SU-DHL-6 (cell line): ENCODE results near the gene AMER2.

Experiments
- H2AFZ ChIP-seq: fragments of 200-600 bp; sonication (generic); 2 replicates; pipeline ENCODE4 v1.6.1; 2014; ENCODE audit warnings: low read depth, mild to moderate bottlenecking, moderate library complexity, mixed read lengths, antibody characterized with exemption, low read length; ENCODE audit not compliant: severe bottlenecking
- H3F3A ChIP-seq: fragments of 200-600 bp; shearing (Covaris generic); 2 replicates; pipeline ENCODE4 v1.6.0; 2016; ENCODE audit warnings: antibody characterized with exemption, mild to moderate bottlenecking; ENCODE audit not compliant: insufficient read depth
- H3K27ac ChIP-seq: fragments of 200-600 bp; sonication (generic); 2 replicates; pipeline ENCODE4 v1.5.1; 2016; ENCODE audit warnings: low read depth, mild to moderate bottlenecking, low read length, moderate library complexity, mixed read lengths
- H3K27me3 ChIP-seq: fragments of 200-600 bp; sonication (generic), shearing (Covaris generic); 2 replicates; pipeline ENCODE4 v1.6.0; 2014; ENCODE audit warnings: mild to moderate bottlenecking, low read length
- H3K36me3 ChIP-seq: fragments of 200-600 bp; sonication (generic); 2 replicates; pipeline ENCODE4 v1.6.1; 2014; ENCODE audit warnings: mild to moderate bottlenecking, low read length, mixed read lengths
- H3K4me2 ChIP-seq: fragments of 300-600, 200-600 bp; shearing (Covaris generic), sonication (generic); 2 replicates; pipeline ENCODE4 v1.6.0; 2014; ENCODE audit warnings: low read length, low read depth, mild to moderate bottlenecking; ENCODE audit not compliant: poor library complexity, severe bottlenecking
- H3K4me3 ChIP-seq: fragments of 200-600 bp; sonication (generic); 2 replicates; pipeline ENCODE4 v1.5.1; 2014; ENCODE audit warnings: antibody characterized with exemption, low read length, mild to moderate bottlenecking, mixed read lengths; ENCODE audit not compliant: insufficient read depth, poor library complexity, severe bottlenecking
- H3K79me2 ChIP-seq: fragments of 200-600 bp; sonication (generic); 2 replicates; pipeline ENCODE4 v1.6.1; 2014; ENCODE audit warnings: mild to moderate bottlenecking, low read length, moderate library complexity; ENCODE audit not compliant: insufficient read depth
- H3K9ac ChIP-seq: fragments of 200-600 bp; sonication (generic); 2 replicates; pipeline ENCODE4 v1.7.0; 2014; ENCODE audit warnings: mild to moderate bottlenecking, low read length
- H3K9me2 ChIP-seq: fragments of 200-600 bp; sonication (generic); replicated peaks from 2 replicates; pipeline ENCODE4 v1.6.1; 2014; ENCODE audit warnings: low read length; ENCODE audit not compliant: insufficient read depth
- H3K9me3 ChIP-seq: fragments of 200-600 bp; sonication (generic); 2 replicates; pipeline ENCODE4 v1.6.1; 2014; ENCODE audit warnings: low read length, mixed read lengths; ENCODE audit not compliant: insufficient read depth
- H4K20me1 ChIP-seq: fragments of 200-600 bp; sonication (generic); 2 replicates; pipeline ENCODE4 v1.6.1; 2014; ENCODE audit warnings: low read depth, mild to moderate bottlenecking, antibody characterized with exemption, low read length, moderate library complexity, mixed read lengths
- CTCF ChIP-seq: fragments of 200-600 bp; sonication (generic); IDR thresholded peaks from one replicate; pipeline ENCODE4 v1.5.1; 2017; ENCODE audit warnings: antibody characterized with exemption, mild to moderate bottlenecking, low read length, moderate library complexity; ENCODE audit not compliant: insufficient read depth, poor library complexity, severe bottlenecking
- EZH2phosphoT487 ChIP-seq: fragments of 200-600 bp; sonication (generic), shearing (Covaris generic); conservative IDR thresholded peaks from 2 replicates; pipeline ENCODE4 v1.6.1; 2018; ENCODE audit warnings: mild to moderate bottlenecking, antibody characterized with exemption, low read length, moderate library complexity, mixed read lengths

AMER2 gene

DNA sequence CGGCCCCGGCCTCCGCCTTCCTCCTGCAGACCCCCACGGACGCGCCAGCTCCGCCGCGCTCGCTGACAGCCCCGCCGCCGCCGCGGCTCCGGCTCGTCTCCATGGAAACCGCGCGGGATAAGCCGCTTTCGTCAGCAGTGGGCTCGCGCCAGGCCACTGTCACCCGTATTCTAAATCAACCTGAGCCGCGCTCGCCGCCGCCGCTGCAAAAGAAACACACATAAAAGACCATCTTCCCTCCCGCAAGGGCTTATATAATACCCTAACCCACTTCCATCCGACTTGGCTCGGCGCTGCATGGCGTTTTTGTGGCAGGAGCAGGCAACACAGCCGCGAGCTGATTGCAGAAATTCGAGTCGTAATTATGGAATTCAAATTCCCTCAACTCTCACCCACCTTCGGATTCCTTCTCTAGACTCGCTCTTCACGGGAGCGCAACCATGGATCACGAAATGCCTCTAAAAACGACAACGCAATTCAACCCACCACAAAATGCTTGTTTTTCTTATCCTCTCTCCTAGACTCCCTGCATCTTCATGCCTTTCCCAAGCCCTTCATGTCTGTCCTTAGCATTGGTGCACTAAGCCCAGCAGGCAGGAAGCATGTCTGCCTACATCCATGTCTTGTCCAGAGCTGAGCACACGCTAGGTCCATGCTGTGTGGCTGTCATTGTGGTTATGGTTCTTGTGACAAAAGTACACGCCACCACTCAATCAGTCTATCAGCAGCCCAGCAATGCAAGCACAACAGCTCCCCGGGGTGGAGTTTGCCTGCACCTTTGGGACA, at the start of gene AMER2:
Gene AMER2 (minus strand): TSS at position 772 of the 786 bp plus-strand sequence. CDS start 669 bp downstream, at position 103.
- no peaks in the 10 kb centered on the region for H3K9me3 ChIP-seq
- H4K20me1 ChIP-seq = no peaks in the 10 kb centered on the region
- TF ChIP-seq EZH2phosphoT487 (no peak), CTCF (no peak)
- H3F3A ChIP-seq = no peaks in the 10 kb centered on the region
- H3K27ac ChIP-seq = no peak within 1 kb of the TSS
- no peaks in the 10 kb centered on the region for H3K36me3 ChIP-seq
- no peak within 1 kb of the TSS for H2AFZ ChIP-seq
- H3K9ac ChIP-seq = no peak within 1 kb of the TSS
- no peaks in the 10 kb centered on the region for H3K79me2 ChIP-seq
- H3K27me3 ChIP-seq = no peaks in the 10 kb centered on the region
- H3K4me3 ChIP-seq = no peak within 1 kb of the TSS
- no peaks in the 10 kb centered on the region for H3K9me2 ChIP-seq
- H3K4me2 ChIP-seq = no peak within 1 kb of the TSS

GRCh38 chr13:25218019-25218418, 45.9 kb upstream of the AMER2 start:
- TF ChIP-seq EZH2phosphoT487 (no peak), CTCF (no peak)
- H3K9ac ChIP-seq = no peak overlapping the region
- H3K4me3 ChIP-seq = no peak overlapping the region
- no peaks in the 10 kb centered on the region for H3K9me3 ChIP-seq
- H3K9me2 ChIP-seq = no peaks in the 10 kb centered on the region
- no peaks in the 10 kb centered on the region for H3K79me2 ChIP-seq
- H3K27me3 ChIP-seq = no peaks in the 10 kb centered on the region
- H3F3A ChIP-seq = no peaks in the 10 kb centered on the region
- no peak overlapping the region for H2AFZ ChIP-seq
- no peak overlapping the region for H3K27ac ChIP-seq
- H3K4me2 ChIP-seq = no peak overlapping the region
- no peaks in the 10 kb centered on the region for H3K36me3 ChIP-seq
- H4K20me1 ChIP-seq = no peaks in the 10 kb centered on the region

DNA sequence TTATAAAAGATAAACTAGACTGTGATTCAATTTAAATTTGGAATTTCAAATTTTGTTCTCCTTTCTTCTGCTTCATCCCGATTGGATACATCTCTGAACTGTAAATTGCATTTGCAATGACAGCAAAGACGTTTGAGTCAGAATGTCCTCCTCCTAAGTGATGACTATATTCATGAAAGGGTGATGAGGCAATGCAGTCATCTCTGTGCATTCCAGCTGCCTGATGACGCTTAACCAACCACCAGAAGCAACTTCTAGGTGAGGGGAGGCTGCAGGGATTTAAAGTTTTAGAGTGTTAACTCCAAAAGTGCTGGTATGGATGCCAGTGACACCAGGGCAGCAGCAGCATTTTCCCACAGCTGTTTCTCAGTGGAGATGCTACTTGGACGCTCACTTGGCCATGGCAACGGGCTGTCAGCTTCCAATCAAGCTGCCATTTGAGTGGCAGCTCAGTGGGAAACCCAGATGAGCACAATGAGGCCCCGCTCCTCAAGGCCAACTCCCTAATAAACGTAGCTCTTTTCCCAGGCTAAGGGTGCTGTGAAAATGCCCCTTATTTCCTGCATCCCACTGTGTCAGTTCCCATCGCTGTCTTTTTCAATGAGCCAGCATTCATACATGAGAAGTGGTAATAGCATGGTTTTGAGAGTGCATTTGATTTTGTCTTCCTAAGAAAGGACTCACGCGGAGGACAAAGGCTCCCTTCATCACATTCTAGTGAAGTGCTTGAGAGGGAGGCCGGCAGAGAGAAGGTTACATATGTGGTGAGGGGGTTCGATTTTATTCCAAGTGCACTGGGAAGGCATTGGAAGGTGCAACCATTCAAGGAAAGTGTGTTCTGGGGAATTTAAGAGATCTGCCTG, 45.2 kb upstream of the AMER2 start:
- TF ChIP-seq CTCF (no peak), EZH2phosphoT487 (no peak)
- no peak overlapping the region for H3K4me3 ChIP-seq
- H3K27me3 ChIP-seq = no peaks in the 10 kb centered on the region
- H3K9me3 ChIP-seq = no peaks in the 10 kb centered on the region
- no peak overlapping the region for H3K9ac ChIP-seq
- H3K4me2 ChIP-seq = no peak overlapping the region
- no peaks in the 10 kb centered on the region for H3K9me2 ChIP-seq
- no peak overlapping the region for H2AFZ ChIP-seq
- no peaks in the 10 kb centered on the region for H4K20me1 ChIP-seq
- H3K79me2 ChIP-seq = no peaks in the 10 kb centered on the region
- H3F3A ChIP-seq = no peaks in the 10 kb centered on the region
- no peaks in the 10 kb centered on the region for H3K36me3 ChIP-seq
- H3K27ac ChIP-seq = no peak overlapping the region
